Ovary (tissue), 3 donors: Measurements from ENCODE around the gene PRKG1.

ENCODE experiments used
- CTCF ChIP-seq, 3 donors: fragments of 450-650 bp in 2 of 3; fragments of 200-600 bp in 1 of 3; IDR thresholded peaks; one replicate each; pipeline versions ENCODE4 v1.5.1 to v1.8.0; 2016 to 2022; ENCODE audit warnings: antibody characterized with exemption in 3 of 3, mild to moderate bottlenecking in 1 of 3
- EP300 ChIP-seq: sonication (generic); formaldehyde crosslinking; IDR thresholded peaks from one replicate; pipeline ENCODE4 v1.6.1; 2017; ENCODE audit warnings: antibody characterized with exemption
- donor health status: DM: no; HTN: no; CAD: no.

- TF ChIP-seq CTCF (IDR thresholded peaks at IDR 0.05) = no peak
- peak; percentile 62 for TF ChIP-seq EP300
Measured at GRCh38 chr10:51547941-51548340, 473.7 kb downstream of the PRKG1 start.
